Liver (tissue), 9 donors: ENCODE data around the gene ERN1. TPM values are rescaled to one million over a fixed set of nuclear protein-coding genes. Genes with fewer than 3 reads are reported as not detected.

Experiments used
- DNase-seq: peaks from one replicate; pipeline ENCODE4 v3.0.0-alpha.2; 2017; ENCODE audit warnings: low spot score
- H3K27ac ChIP-seq, 2 donors: one replicate each; pipeline ENCODE4 v1.7.0; 2013; ENCODE audit warnings: inconsistent platforms in 2 of 2, low read length in 2 of 2, control low read depth in 1 of 2, low read depth in 1 of 2, mild to moderate bottlenecking in 1 of 2
- H3K27me3 ChIP-seq, 4 donors: one replicate each; pipeline versions ENCODE4 v1.6.1 to v1.7.0; 2013; ENCODE audit warnings: low read length in 3 of 4, inconsistent platforms in 1 of 4, mild to moderate bottlenecking in 1 of 4, moderate library complexity in 1 of 4; ENCODE audit not compliant: control insufficient read depth in 4 of 4, insufficient read depth in 4 of 4
- H3K36me3 ChIP-seq, 4 donors: one replicate each; pipeline versions ENCODE4 v1.6.1 to v1.7.0; 2013; ENCODE audit warnings: low read length in 3 of 4, mild to moderate bottlenecking in 3 of 4, low read depth in 1 of 4, moderate library complexity in 1 of 4; ENCODE audit not compliant: control insufficient read depth in 4 of 4, insufficient read depth in 3 of 4
- H3K4me1 ChIP-seq, 4 donors: one replicate each; pipeline versions ENCODE4 v1.6.1 to v1.7.0; 2013; ENCODE audit warnings: low read length in 3 of 4, mild to moderate bottlenecking in 3 of 4, moderate library complexity in 1 of 4; ENCODE audit not compliant: control insufficient read depth in 4 of 4, insufficient read depth in 4 of 4
- H3K4me3 ChIP-seq, 3 donors: one replicate each; pipeline versions ENCODE4 v1.6.1 to v1.7.0; 2013; ENCODE audit warnings: low read length in 3 of 3, control low read depth in 1 of 3, low read depth in 1 of 3, mild to moderate bottlenecking in 1 of 3
- H3K9ac ChIP-seq, 2 donors: one replicate each; pipeline ENCODE4 v1.7.0; 2013; ENCODE audit warnings: low read length in 2 of 2, mild to moderate bottlenecking in 2 of 2, moderate library complexity in 2 of 2, control low read depth in 1 of 2, low read depth in 1 of 2
- H3K9me3 ChIP-seq, 4 donors: one replicate each; pipeline versions ENCODE4 v1.6.1 to v1.7.0; 2013; ENCODE audit warnings: low read length in 3 of 4; ENCODE audit not compliant: control insufficient read depth in 4 of 4
- EGR1 ChIP-seq, 2 donors: IDR thresholded peaks; 2 replicates each; pipeline ENCODE4 v1.6.1; 2016 to 2018; ENCODE audit warnings: antibody characterized with exemption in 2 of 2, low read depth in 2 of 2
- FOXA1 ChIP-seq: IDR thresholded peaks from 2 replicates; pipeline ENCODE4 v1.6.1; 2016; ENCODE audit warnings: antibody characterized with exemption
- FOXA2 ChIP-seq: IDR thresholded peaks from 2 replicates; pipeline ENCODE4 v1.6.1; 2016; ENCODE audit warnings: antibody characterized with exemption
- GABPA ChIP-seq, 2 donors: IDR thresholded peaks in 1 of 2; conservative IDR thresholded peaks in 1 of 2; 2 replicates each; pipeline ENCODE4 v1.6.1; 2016; ENCODE audit warnings: antibody characterized with exemption in 2 of 2, mild to moderate bottlenecking in 1 of 2, moderate library complexity in 1 of 2
- HNF4A ChIP-seq, 2 donors: conservative IDR thresholded peaks; 2 replicates each; pipeline ENCODE4 v1.6.1; 2016; ENCODE audit warnings: antibody characterized with exemption in 2 of 2, mild to moderate bottlenecking in 2 of 2
- HNF4G ChIP-seq: IDR thresholded peaks from 2 replicates; pipeline ENCODE4 v1.6.1; 2016; ENCODE audit warnings: antibody characterized with exemption
- JUND ChIP-seq, 2 donors: IDR thresholded peaks; 2 replicates each; pipeline ENCODE4 v1.6.1; 2016; ENCODE audit warnings: antibody characterized with exemption in 2 of 2
- NR2F2 ChIP-seq: IDR thresholded peaks from 2 replicates; pipeline ENCODE4 v1.6.1; 2016; ENCODE audit warnings: antibody characterized with exemption
- RAD21 ChIP-seq, 2 donors: IDR thresholded peaks; 2 replicates each; pipeline ENCODE4 v1.6.1; 2016; ENCODE audit warnings: antibody characterized with exemption in 2 of 2, mild to moderate bottlenecking in 2 of 2
- RXRA ChIP-seq, 2 donors: IDR thresholded peaks; 2 replicates each; pipeline ENCODE4 v1.6.1; 2017 to 2018; ENCODE audit warnings: antibody characterized with exemption in 2 of 2, mild to moderate bottlenecking in 1 of 2
- SP1 ChIP-seq: IDR thresholded peaks from 2 replicates; pipeline ENCODE4 v1.6.1; 2018; ENCODE audit warnings: antibody characterized with exemption, mild to moderate bottlenecking
- TAF1 ChIP-seq: conservative IDR thresholded peaks from 2 replicates; pipeline ENCODE4 v1.6.1; 2016; ENCODE audit warnings: antibody characterized with exemption, mild to moderate bottlenecking
- YY1 ChIP-seq: IDR thresholded peaks from 2 replicates; pipeline ENCODE4 v1.6.1; 2016; ENCODE audit warnings: antibody characterized with exemption, mild to moderate bottlenecking
- WGBS: extraction: QIAGEN DNeasy Blood & Tissue Kit; methylation state at CpG from one replicate; pipeline ENCODE4 v1.1.7; 2013; 5-methylcytosine and 5-hydroxymethylcytosine counted together
- polyA plus RNA-seq, 2 donors: library from polyadenylated mRNA; stranded (reverse) in 1 of 2; unstranded in 1 of 2; fragments of 200-250 nt in 1 of 2; fragments of >200 nt in 1 of 2; fragmentation: Nextera tagmentation in 1 of 2; extraction: Ambion mirVana in 1 of 2; gene quantifications; one replicate each; pipeline versions ENCODE4 v1.2.1 to v1.2.3, GENCODE V29; 2013 to 2015
- total RNA-seq, 2 donors: library from RNA; depleted of rRNA; stranded (reverse); fragments of >200 nt; gene quantifications; one replicate each; pipeline ENCODE4 v1.2.3, GENCODE V29; 2014
- TF ChIP-seq, protein P1 (sequence below): IDR thresholded peaks from 2 replicates; pipeline ENCODE4 v1.6.1; 2016; ENCODE audit warnings: antibody characterized with exemption, mild to moderate bottlenecking
- TF ChIP-seq, protein P2 (sequence below): fragments of 150-350 bp; IDR thresholded peaks from 2 replicates; pipeline ENCODE4 v1.5.1; 2017; ENCODE audit warnings: improper control_type of control experiment, low read depth, low read length; ENCODE audit not compliant: missing input control
- TF ChIP-seq, protein P3 (sequence below): IDR thresholded peaks from 2 replicates; pipeline ENCODE4 v1.6.1; 2016; ENCODE audit warnings: antibody characterized with exemption
- TF ChIP-seq, protein P4 (sequence below): IDR thresholded peaks from 2 replicates; pipeline ENCODE4 v1.6.1; 2016; ENCODE audit warnings: antibody characterized with exemption
- donor health status: healthy.
- donor health status: healthy.
- donor health status: healthy.
- donor health status: healthy.
- donor health status: healthy.

The ERN1 gene
- total and polyA plus RNA-seq, 4 donors: 6.3 to 35.1 (median 14.9) TPM

DNA sequence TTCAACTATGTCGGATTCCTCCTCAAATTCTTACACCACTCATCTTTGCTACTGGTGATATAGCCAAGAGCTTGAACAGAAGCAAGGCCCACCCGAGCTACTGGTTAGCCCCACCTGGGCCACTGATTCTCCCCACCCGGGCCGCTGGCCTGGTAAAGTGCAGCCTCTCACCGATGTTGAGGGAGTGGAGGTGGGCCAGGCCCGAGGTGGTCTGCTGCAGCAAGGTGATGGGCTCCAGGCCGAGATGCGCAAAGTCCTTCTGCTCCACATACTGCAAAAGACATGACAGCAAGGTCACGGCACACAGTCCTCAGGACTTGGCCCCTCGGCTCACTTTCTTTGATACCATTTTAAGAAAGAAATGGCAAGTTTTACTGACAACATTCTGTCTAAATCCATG is 76.8 kb downstream of the ERN1 start:
- no peak overlapping the region for H3K27ac ChIP-seq
- DNase-seq: no peak
- WGBS: 98% methylated on average over 10 of the region's 10 CpGs

DNA sequence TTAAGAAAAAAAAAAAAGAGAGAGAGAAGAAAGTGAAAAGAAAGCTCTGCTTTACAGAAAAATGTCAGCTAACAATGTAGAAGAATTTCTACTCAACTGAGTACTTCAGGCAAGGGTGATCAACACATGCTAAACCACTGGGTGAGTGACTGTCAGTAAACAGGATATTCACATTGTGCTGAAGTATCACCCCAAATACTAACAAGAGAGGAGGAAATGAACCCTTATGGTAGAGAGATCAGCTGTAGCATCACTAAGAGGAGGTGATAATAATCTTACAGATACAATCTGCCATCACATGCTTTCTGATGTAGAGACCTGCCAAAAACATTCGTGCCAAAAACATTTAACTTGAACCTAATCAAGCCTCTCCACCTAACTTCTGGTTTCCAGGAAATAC is 78.8 kb downstream of the ERN1 start:
- TF ChIP-seq FOXA1 (no peak), FOXA2 (no peak), NR2F2 (no peak), YY1 (no peak), RXRA (IDR thresholded peaks at IDR 0.05) (no peak), GABPA (IDR thresholded peaks at IDR 0.05 in 1 of 2, conservative IDR thresholded peaks at IDR 0.05 in 1 of 2) (no peak), RAD21 (IDR thresholded peaks at IDR 0.05) (no peak), HNF4A (conservative IDR thresholded peaks at IDR 0.05) (no peak), HNF4G (no peak), JUND (IDR thresholded peaks at IDR 0.05) (no peak), EGR1 (IDR thresholded peaks at IDR 0.05; ENCODE audit: low read depth in 2 of 2) (no peak)
- TF ChIP-seq, protein P1, sequence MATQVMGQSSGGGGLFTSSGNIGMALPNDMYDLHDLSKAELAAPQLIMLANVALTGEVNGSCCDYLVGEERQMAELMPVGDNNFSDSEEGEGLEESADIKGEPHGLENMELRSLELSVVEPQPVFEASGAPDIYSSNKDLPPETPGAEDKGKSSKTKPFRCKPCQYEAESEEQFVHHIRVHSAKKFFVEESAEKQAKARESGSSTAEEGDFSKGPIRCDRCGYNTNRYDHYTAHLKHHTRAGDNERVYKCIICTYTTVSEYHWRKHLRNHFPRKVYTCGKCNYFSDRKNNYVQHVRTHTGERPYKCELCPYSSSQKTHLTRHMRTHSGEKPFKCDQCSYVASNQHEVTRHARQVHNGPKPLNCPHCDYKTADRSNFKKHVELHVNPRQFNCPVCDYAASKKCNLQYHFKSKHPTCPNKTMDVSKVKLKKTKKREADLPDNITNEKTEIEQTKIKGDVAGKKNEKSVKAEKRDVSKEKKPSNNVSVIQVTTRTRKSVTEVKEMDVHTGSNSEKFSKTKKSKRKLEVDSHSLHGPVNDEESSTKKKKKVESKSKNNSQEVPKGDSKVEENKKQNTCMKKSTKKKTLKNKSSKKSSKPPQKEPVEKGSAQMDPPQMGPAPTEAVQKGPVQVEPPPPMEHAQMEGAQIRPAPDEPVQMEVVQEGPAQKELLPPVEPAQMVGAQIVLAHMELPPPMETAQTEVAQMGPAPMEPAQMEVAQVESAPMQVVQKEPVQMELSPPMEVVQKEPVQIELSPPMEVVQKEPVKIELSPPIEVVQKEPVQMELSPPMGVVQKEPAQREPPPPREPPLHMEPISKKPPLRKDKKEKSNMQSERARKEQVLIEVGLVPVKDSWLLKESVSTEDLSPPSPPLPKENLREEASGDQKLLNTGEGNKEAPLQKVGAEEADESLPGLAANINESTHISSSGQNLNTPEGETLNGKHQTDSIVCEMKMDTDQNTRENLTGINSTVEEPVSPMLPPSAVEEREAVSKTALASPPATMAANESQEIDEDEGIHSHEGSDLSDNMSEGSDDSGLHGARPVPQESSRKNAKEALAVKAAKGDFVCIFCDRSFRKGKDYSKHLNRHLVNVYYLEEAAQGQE: no peak
- TF ChIP-seq, protein P2, sequence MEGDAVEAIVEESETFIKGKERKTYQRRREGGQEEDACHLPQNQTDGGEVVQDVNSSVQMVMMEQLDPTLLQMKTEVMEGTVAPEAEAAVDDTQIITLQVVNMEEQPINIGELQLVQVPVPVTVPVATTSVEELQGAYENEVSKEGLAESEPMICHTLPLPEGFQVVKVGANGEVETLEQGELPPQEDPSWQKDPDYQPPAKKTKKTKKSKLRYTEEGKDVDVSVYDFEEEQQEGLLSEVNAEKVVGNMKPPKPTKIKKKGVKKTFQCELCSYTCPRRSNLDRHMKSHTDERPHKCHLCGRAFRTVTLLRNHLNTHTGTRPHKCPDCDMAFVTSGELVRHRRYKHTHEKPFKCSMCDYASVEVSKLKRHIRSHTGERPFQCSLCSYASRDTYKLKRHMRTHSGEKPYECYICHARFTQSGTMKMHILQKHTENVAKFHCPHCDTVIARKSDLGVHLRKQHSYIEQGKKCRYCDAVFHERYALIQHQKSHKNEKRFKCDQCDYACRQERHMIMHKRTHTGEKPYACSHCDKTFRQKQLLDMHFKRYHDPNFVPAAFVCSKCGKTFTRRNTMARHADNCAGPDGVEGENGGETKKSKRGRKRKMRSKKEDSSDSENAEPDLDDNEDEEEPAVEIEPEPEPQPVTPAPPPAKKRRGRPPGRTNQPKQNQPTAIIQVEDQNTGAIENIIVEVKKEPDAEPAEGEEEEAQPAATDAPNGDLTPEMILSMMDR: no peak
- TF ChIP-seq, protein P3, sequence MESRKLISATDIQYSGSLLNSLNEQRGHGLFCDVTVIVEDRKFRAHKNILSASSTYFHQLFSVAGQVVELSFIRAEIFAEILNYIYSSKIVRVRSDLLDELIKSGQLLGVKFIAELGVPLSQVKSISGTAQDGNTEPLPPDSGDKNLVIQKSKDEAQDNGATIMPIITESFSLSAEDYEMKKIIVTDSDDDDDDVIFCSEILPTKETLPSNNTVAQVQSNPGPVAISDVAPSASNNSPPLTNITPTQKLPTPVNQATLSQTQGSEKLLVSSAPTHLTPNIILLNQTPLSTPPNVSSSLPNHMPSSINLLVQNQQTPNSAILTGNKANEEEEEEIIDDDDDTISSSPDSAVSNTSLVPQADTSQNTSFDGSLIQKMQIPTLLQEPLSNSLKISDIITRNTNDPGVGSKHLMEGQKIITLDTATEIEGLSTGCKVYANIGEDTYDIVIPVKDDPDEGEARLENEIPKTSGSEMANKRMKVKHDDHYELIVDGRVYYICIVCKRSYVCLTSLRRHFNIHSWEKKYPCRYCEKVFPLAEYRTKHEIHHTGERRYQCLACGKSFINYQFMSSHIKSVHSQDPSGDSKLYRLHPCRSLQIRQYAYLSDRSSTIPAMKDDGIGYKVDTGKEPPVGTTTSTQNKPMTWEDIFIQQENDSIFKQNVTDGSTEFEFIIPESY: no peak
- TF ChIP-seq, protein P4, sequence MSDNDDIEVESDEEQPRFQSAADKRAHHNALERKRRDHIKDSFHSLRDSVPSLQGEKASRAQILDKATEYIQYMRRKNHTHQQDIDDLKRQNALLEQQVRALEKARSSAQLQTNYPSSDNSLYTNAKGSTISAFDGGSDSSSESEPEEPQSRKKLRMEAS: no peak
- WGBS: 31% methylated on average over 1 of the region's 1 CpG
- DNase-seq: no peak
- Histone ChIP-seq H3K4me1 (no peaks in the 10 kb centered on the region), H3K9me3 (no peaks in the 10 kb centered on the region), H3K4me3 (no peak overlapping the region), H3K27ac (no peak overlapping the region), H3K9ac (no peak overlapping the region), H3K36me3 (peaks cover 42 to 97% (median 76%) of the 10 kb centered on the region in 4 donors), H3K27me3 (no peaks in the 10 kb centered on the region)

More for the DNA sequence above, 76.8 kb downstream of the ERN1 start:
- Histone ChIP-seq H3K4me3 (no peak overlapping the region), H3K9ac (no peak overlapping the region), H3K36me3 (peaks cover 46 to 93% (median 70%) of the 10 kb centered on the region in 4 donors), H3K27me3 (no peaks in the 10 kb centered on the region), H3K9me3 (no peaks in the 10 kb centered on the region), H3K4me1 (peaks cover 0 to 12% (median 5%) of the 10 kb centered on the region in 4 donors)
- TF ChIP-seq NR2F2 (no peak), RXRA (IDR thresholded peaks at IDR 0.05) (no peak), TAF1 (no peak), SP1 (no peak), FOXA1 (no peak), RAD21 (IDR thresholded peaks at IDR 0.05) (no peak), HNF4G (no peak), HNF4A (conservative IDR thresholded peaks at IDR 0.05) (no peak), JUND (IDR thresholded peaks at IDR 0.05) (no peak), FOXA2 (no peak), GABPA (IDR thresholded peaks at IDR 0.05 in 1 of 2, conservative IDR thresholded peaks at IDR 0.05 in 1 of 2) (no peak)
- TF ChIP-seq, protein P2: no peak
- TF ChIP-seq, protein P4: no peak
